HepG2 (cell line): ENCODE data around the gene RAB22A. TPM values are rescaled to one million over a fixed set of nuclear protein-coding genes. Genes with fewer than 3 reads are reported as not detected.

Experiments
- AGO2 ChIP-seq: fragments of 200-400 bp; formaldehyde crosslinking; optimal IDR thresholded peaks from 2 replicates; pipeline ENCODE3; 2017; ENCODE audit warnings: mild to moderate bottlenecking, low read depth, low read length, moderate library complexity
- DNMT3B ChIP-seq: conservative IDR thresholded peaks from 2 replicates; pipeline ENCODE4 v1.6.1; 2016; ENCODE audit warnings: missing biosample characterization, control low read depth
- E2F2 ChIP-seq: sonication (generic); formaldehyde crosslinking; IDR thresholded peaks from 2 replicates; pipeline ENCODE4 v1.4.0; 2020; ENCODE audit warnings: missing genetic modification reagents, borderline replicate concordance
- HNF4G ChIP-seq, 2 experiments: sonication (generic) in 1 of 2; formaldehyde crosslinking in 1 of 2; IDR thresholded peaks; 2 replicates each; pipeline versions ENCODE4 v1.4.0 to v1.6.1; 2011 to 2020; ENCODE audit warnings: borderline replicate concordance in 2 of 2, low read depth in 2 of 2, mild to moderate bottlenecking in 2 of 2, low read length in 1 of 2, missing genetic modification reagents in 1 of 2, moderate library complexity in 1 of 2
- IRF9 ChIP-seq: sonication (generic); formaldehyde crosslinking; IDR thresholded peaks from 2 replicates; pipeline ENCODE4 v1.8.0; 2022; ENCODE audit warnings: missing genetic modification reagents, mild to moderate bottlenecking, borderline replicate concordance
- ONECUT2 ChIP-seq: sonication (generic); formaldehyde crosslinking; IDR thresholded peaks from 2 replicates; pipeline ENCODE4 v1.4.0; 2020; ENCODE audit warnings: missing genetic modification reagents
- PHB2 ChIP-seq: fragments of 450-650 bp; IDR thresholded peaks from 2 replicates; pipeline ENCODE4 v1.6.1; 2018; ENCODE audit not compliant: partially characterized antibody
- PTBP1 ChIP-seq: fragments of 200-400 bp; formaldehyde crosslinking; IDR thresholded peaks from 2 replicates; pipeline ENCODE4 v1.6.1; 2018; ENCODE audit warnings: low read length, low read depth; ENCODE audit not compliant: poor library complexity, severe bottlenecking
- SALL1 ChIP-seq: sonication (generic); formaldehyde crosslinking; IDR thresholded peaks from 2 replicates; pipeline ENCODE4 v1.8.0; 2022; ENCODE audit warnings: mild to moderate bottlenecking, missing genetic modification reagents
- ZIK1 ChIP-seq: sonication (generic); formaldehyde crosslinking; IDR thresholded peaks from 2 replicates; pipeline ENCODE4 v1.5.0; 2020; ENCODE audit warnings: mild to moderate bottlenecking, low read depth, missing genetic modification reagents, borderline replicate concordance
- ZKSCAN8 ChIP-seq: IDR thresholded peaks from 2 replicates; pipeline ENCODE4 v1.6.1; 2016; ENCODE audit warnings: borderline replicate concordance, missing genetic modification reagents, missing compliant biosample characterization
- ZNF512 ChIP-seq: sonication (generic); formaldehyde crosslinking; IDR thresholded peaks from 2 replicates; pipeline ENCODE4 v1.4.0; 2020; ENCODE audit warnings: mild to moderate bottlenecking, missing genetic modification reagents
- ZNF614 ChIP-seq: IDR thresholded peaks from 2 replicates; pipeline ENCODE4 v1.6.1; 2018; ENCODE audit warnings: missing biosample characterization, missing genetic modification reagents, inconsistent platforms, borderline replicate concordance
- ZNF687 ChIP-seq: sonication (generic); formaldehyde crosslinking; IDR thresholded peaks from 2 replicates; pipeline ENCODE4 v1.5.1; 2020; ENCODE audit warnings: mild to moderate bottlenecking, missing genetic modification reagents, moderate library complexity
- ZNF7 ChIP-seq: IDR thresholded peaks from 2 replicates; pipeline ENCODE4 v1.6.1; 2016; ENCODE audit warnings: missing biosample characterization, missing genetic modification reagents
- polyA plus RNA-seq, 8 experiments: library from polyadenylated mRNA; depleted of rRNA in 3 of 8; stranded (reverse) in 7 of 8; unstranded in 1 of 8; fragments of >200 nt; fragmentation: Illumina TruSeq in 4 of 8; extraction: Trizol in 4 of 8; gene quantifications; 2 replicates each; pipeline versions ENCODE4 v1.2.1 to v1.2.3, GENCODE V29; 2011 to 2016; ENCODE audit warnings: low read depth in 4 of 8, missing spikeins in 1 of 8, mixed read lengths in 1 of 8; ENCODE audit not compliant: insufficient read depth in 1 of 8
- total RNA-seq, 5 experiments: library from RNA; depleted of rRNA; stranded (reverse); fragments of >200 nt; fragmentation: Illumina TruSeq; extraction: Trizol; gene quantifications; 2 replicates each; pipeline ENCODE4 v1.2.3, GENCODE V29; 2016; ENCODE audit warnings: low read depth in 1 of 5
- TF ChIP-seq, protein P1 (sequence below): sonication (generic); formaldehyde crosslinking; IDR thresholded peaks from 2 replicates; pipeline ENCODE4 v1.8.1; 2023; ENCODE audit warnings: mild to moderate bottlenecking, missing genetic modification reagents
- TF ChIP-seq, protein P2 (sequence below): sonication (generic); formaldehyde crosslinking; IDR thresholded peaks from 2 replicates; pipeline ENCODE4 v1.9.0; 2022; ENCODE audit warnings: low read depth, missing genetic modification reagents

RAB22A gene
- total and polyA plus RNA-seq, 2 of the 13 experiments (the other 11 are each of a cell fraction or from before 2014, with no cell fraction given): 10.7 to 11.2 TPM

GRCh38 chr20:58309591-58310290 lies at the start of gene RAB22A (continued):
- TF ChIP-seq ZNF512 (CRISPR knock-in tag) (no peak), ONECUT2 (CRISPR knock-in tag) (no peak), HNF4G (IDR thresholded peaks at IDR 0.05; ENCODE audit: borderline replicate concordance, low read depth, low read length) (no peak), HNF4G (CRISPR knock-in tag; IDR thresholded peaks at IDR 0.05; ENCODE audit: borderline replicate concordance, low read depth) (no peak), ZNF7 (CRISPR knock-in tag) (no peak; the same call in 1 of the 2 replicates), AGO2 (peak; percentile 72), ZIK1 (CRISPR knock-in tag) (0 out of 2 replicates have a peak, but pooled peaks have one; percentile 55), ZNF614 (no peak), ZKSCAN8 (no peak), PHB2 (no peak), DNMT3B (CRISPR knock-in tag) (no peak), IRF9 (peak; percentile 82; the same call in 1 of the 2 replicates), ZNF687 (CRISPR knock-in tag) (peak; percentile 64), E2F2 (peak; percentile 52; the same call in 1 of the 2 replicates), SALL1 (CRISPR knock-in tag) (peak; percentile 74), PTBP1 (no peak)
- TF ChIP-seq, protein P1, sequence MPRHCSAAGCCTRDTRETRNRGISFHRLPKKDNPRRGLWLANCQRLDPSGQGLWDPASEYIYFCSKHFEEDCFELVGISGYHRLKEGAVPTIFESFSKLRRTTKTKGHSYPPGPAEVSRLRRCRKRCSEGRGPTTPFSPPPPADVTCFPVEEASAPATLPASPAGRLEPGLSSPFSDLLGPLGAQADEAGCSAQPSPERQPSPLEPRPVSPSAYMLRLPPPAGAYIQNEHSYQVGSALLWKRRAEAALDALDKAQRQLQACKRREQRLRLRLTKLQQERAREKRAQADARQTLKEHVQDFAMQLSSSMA (CRISPR knock-in tag): no peak
- TF ChIP-seq, protein P2, sequence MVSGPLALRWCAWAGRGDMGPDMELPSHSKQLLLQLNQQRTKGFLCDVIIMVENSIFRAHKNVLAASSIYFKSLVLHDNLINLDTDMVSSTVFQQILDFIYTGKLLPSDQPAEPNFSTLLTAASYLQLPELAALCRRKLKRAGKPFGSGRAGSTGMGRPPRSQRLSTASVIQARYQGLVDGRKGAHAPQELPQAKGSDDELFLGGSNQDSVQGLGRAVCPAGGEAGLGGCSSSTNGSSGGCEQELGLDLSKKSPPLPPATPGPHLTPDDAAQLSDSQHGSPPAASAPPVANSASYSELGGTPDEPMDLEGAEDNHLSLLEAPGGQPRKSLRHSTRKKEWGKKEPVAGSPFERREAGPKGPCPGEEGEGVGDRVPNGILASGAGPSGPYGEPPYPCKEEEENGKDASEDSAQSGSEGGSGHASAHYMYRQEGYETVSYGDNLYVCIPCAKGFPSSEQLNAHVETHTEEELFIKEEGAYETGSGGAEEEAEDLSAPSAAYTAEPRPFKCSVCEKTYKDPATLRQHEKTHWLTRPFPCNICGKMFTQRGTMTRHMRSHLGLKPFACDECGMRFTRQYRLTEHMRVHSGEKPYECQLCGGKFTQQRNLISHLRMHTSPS (CRISPR knock-in tag): no peak; the same call in 1 of the 2 replicates
